Central memory CD4-positive, alpha-beta T cell (primary cell): ENCODE results near the gene PPP1R3G.
"Not testable (repeated sequence)": the region's sequence is repeated elsewhere in the genome, so short reads cannot be mapped to it uniquely, and the experiment has no call there.

Experiments
- DNase-seq: peaks from one replicate; pipeline ENCODE4 v3.0.0; 2022
- total RNA-seq, 3 experiments: gene quantifications; one replicate each; lab custom pipeline; 2026; lab: John Stamatoyannopoulos, UW

PPP1R3G gene
- 0 reads per million in 3 experiments for total RNA-seq

DNA sequence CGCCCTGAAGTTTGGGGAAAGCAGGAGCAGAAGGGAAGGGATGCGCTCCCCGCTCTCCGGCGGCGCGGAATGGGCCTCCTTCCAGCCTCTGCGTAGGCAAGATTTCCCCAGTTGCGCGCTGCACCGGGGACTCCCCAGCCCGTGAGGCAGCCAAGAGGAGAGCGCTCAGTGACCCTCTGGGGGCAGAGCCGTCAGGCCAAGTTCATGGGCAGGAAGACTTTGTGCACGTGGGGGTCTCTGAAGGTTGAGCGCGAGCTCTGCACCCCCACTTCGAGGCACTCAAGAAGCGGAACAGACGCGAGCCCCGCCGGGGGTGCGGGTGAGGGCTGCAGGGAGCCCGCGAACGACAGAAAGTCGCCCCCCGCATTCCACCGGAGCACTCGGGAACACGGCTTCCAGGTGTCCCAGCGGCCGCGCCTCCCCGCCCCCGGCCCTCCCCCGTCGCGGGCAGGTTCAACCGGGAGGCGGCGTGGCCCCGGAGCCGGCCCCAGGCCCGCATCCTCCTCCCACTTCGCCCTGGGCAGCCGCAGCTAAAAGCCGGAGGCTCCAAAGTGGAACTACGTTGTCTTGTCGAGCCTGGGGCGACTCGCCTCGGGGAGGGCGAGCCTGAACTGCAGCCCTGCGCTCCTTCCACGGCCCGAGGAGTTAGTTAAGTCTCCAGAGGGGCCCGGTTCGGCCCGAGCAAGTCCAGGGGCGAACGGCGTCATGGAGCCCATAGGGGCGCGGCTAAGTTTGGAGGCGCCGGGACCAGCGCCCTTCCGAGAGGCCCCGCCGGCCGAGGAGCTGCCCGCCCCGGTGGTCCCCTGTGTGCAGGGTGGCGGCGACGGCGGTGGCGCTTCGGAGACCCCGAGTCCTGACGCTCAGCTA is at the start of gene PPP1R3G:
TSS of gene PPP1R3G (plus strand) at position 561 of the 867 bp plus-strand sequence. CDS start at position 706, 145 bp downstream.
- no peak for DNase-seq

DNA sequence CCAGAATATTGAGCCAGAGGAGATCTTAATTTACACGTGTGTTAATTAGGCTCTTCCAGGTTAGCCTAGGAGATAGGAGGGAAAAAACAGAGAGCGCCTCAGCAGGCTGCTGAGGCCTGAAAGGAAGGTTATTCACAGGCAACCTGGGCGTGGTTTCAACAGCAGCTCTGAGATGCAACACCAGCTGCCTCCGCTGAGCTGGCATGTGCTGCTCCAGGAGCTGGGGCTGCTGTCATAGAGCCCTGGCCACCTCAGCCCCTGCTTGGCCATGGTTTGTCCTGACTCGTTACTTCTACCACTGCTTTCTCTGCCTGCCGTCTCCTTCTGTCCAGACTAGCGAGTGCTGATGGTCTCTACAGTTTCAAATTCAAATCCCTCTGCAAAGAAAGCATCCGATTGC is 48.9 kb upstream of the PPP1R3G start:
- DNase-seq: no peak

DNA sequence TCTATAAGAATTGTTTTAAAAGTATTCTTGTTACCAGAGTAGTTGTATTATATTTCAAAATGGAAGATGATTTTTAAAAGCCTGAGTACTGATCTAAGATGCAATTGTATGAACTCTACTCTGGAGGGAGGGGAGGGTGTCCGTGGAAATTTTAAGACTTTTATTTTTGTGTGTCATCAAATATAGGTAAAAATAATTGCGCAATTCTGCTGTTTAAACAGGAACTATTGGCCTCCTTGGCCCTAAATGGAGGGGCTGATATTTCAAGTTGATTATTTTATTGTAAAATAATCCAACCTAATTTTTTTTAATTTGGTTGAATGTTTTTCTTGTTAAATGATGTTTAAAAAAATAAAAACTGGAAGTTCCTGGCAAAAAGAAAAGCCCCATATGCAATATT is 43.2 kb upstream of the PPP1R3G start:
- DNase-seq: no peak

DNA sequence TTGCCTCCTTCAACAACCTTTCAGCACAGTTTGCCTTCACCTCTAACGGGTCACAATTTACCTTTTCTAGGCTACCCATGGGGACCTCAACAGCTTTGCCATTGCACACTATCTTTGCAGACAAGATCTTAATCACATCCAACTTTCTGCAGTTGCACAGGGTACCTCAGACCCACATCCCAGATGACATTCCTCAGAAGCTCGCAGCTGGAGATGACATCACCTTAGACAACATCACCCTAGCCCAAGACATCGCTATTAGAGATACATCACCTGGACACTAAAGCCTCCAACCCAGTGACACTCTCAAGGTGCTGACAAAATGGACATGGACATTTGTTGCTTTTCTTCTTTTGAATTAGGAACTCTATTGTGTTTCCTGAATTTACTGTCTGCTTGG is 42.7 kb upstream of the PPP1R3G start:
- no peak for DNase-seq

DNA sequence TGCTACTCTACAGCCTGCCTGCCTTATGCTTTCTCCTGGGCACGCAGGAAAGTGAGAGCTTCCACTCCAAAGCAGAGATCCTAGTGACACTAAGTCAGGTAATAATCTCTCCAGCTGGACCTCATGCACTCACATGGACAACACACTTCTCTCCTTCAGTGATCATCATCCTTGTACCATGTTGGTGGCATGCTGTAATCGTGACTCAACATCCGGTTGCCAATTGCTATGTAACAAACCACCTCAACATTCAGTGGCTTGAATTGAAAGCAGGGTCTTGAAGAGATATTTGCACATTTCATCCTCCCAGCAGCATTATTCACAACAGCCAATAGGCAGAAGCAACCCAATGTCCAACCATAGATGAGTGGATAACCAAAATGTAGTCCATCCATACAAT is 40.3 kb upstream of the PPP1R3G start:
- no peak for DNase-seq

DNA sequence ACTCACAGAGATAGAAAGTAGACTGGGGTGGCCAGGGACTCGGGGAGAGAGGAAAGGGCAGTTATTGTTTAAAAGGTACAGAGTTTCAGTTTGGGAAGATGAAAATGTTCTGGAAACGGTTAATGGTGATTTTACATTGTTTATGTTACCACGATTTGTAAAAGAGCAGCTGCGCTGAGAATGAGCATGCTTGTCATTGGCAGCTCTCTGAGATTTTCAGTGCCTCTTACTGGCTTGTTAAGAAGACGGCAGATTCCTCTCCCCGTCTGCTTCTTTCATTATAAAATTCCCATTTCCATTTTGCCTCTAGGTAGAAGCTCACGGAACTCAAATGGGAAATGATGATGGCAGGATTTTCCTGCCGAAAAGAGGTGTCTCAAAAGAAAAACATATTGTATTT is 39.7 kb upstream of the PPP1R3G start:
- no peak for DNase-seq

DNA sequence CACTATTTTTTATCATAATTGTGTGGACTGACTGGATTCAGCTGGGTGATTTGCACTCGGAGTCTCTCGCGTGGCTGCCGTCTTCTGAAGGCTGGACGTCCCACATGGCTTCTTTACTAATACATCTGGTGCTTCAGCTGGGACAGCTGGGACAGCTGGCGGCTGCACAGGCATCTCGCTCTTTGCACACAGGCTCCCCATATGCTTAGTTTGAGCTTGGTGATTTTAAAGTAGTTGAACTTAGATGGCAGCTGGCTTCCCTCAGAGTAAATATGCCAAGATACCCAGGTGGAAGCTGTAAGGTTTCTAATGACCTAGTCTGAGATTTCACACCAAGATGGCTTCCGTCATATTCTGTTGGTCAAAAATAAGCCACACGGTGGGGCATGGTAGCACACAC is 38.7 kb upstream of the PPP1R3G start:
- DNase-seq: no peak

DNA sequence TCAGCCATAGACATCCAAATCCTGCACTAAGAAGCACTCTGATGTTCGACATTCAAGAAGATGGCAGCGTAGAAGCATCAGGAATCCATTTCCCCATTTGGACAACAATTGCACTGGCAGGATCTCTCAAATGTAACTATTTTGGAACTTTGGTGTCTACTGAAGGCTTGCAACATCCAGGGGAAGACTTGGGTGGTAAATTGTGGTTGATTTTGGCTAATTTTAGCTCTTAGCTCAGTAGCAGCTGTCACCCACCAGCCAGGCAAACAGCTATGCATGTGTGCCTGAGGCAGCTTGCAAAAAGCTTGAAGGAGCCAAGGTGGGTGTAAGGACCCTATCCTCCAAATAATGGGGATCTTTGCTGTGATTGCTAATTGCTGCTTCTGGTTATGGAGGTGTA is 35.1 kb upstream of the PPP1R3G start:
- no peak for DNase-seq

DNA sequence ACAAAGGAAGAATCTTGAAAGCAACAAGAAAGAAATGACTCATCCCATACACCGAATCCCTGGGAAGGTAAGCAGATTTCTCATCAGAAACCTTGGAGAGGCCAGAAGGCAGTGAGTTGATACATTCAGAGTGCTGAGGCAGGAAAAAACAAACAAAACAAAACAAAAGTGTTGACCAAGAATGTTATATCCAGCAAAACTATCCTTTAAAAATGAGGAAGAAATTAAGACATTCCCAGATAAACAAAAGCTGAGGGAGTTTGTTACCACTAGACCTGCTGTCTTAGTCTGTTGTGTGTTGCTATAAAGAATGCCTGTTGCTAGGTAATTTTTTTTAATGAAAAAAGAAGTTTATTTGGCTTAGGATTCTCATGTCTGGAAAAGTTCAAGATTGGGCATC is 33.7 kb upstream of the PPP1R3G start:
- no peak for DNase-seq

DNA sequence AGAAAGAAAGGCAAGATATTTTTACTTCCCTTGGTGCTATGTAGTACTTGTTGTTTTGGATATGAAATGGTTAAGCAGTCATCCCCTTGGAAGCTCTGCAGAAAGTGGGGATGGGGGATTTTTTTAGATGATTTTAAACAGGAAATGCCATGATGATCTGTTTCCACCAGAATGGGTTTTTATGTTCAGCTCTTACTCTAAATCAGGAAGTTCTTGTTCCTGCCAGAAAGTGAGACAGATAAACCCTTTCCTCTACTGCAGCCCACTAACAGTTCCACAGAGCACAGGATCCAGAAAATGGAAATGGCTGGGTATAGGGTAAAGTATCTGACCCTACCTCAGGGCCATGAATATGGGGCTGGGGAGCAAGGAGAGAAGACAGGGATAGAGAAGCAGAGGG is 32.1 kb upstream of the PPP1R3G start:
- no peak for DNase-seq

DNA sequence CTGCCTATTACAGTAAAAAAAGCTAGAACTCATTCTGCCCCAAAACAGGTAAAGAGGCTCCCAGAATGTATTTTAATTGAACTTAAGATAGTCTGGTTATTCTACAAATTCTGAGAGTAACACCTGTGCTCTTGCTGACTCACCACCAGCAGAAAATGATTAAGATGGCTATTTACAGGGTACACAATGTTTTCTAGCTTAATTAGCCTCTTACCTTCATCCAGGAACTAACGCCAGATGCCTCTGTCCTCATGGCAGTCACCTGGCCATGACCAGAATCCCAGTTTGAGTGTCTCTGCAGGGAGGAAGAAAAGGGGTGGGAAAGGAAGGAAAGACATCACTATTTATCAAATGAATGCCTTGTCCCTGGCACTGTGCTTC is 31.3 kb upstream of the PPP1R3G start:
- DNase-seq: no peak

DNA sequence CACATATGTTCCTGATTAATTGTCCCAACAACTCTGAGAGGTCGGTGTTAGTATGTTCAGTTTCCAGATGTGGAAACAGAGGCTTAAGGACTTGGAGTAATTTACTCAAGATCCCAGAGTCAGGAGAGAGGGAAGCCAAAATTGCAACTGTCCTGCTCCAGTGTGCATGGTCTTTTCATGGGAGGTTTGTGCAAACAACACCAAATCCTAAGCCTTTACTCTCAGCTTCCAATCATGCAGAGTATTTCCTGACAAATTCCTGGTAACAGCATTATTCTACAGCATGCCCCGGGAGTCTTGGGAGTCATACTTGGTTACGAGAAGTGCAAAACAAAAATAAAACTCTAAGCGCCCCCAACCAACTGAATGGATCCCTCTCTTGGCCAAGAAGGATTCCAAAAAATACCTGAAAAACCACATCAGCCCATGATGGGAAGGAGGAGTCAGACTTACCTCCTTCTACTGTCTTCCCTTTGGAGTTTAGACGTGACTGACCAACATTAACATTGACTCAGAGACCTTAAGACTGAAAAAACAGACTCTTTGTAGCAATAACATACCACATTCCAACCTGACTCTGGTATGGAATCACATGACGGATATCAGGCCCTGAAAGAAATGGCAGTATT is 30.8 kb upstream of the PPP1R3G start:
- DNase-seq: no peak

DNA sequence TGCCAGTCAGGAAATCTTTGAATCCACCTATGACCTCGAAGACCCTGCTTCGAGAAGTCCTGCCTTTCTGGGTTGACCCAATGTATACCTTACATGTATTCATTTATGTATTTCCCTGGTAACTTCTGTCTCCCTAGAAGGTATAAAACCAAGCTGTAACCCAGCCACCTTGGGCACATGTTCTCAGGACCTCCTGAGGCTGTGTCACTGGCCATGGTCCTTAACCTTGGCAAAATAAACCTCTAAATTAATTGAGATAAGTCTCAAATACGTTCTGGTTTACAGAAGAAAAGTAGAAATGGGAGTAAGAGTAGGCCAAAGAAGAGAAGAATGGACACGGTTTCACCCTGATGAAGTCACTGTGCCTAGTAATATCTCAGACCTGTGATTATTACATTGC is 30.0 kb upstream of the PPP1R3G start:
- no peak for DNase-seq

DNA sequence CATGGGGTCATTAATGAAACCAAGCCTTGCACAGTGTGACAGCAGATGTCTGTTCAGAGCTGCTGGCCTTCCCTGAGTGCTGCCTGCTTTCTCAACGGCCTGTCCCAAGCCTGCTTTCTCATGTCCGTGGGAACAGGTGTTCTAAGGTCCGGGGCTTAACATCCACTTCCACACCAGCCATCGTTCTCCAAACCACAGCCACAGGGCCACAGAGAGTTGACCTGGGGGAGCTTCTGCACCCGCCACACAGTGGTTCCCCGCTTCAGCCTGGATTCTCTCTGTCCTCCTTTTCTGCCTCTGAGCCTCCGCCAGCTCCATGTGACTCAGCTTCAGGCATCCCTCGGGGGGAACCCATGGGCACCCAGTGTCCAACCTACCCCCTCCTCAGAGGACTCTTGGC is 26.9 kb upstream of the PPP1R3G start:
- no peak for DNase-seq

DNA sequence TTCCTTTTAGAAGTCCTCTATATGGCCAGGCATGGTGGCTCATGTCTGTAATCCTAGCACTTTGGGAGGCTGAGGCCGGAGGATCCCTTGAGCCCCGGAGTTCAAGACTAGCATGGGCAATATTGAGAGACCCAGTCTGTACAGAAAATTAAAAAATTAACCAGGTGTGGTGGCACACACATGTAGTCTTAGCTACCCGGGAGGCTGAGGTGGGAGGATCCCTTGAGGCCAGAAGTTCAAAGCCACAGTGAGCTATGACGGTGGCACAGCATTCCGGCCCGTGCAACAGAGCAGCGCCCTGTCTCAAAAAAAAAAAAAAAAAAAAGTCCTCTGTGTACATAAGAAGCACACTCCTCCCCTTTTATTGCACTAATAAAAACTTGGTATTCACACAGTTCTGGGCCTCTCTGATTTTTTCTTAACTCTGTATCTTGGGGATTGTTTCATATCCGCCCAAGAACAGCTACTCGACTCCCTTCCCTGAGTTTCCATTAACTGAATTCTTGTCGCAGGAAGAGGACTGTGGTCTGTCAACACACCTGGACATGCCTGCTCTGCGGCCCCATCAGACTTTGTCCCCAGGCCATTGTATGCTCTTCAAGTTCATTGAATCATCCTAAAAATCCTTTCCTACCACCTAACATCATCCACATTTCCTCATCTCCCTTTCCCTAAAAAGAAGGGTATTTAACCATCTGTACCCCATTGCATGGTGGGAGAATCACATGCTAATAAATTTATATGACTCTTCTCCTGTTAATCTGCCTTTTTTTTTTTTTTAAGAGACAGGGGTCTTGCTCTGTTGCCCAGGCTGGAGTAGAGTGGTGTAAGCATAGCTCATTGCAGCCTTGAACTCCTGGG is 25.9 kb upstream of the PPP1R3G start:
- DNase-seq: no peak

DNA sequence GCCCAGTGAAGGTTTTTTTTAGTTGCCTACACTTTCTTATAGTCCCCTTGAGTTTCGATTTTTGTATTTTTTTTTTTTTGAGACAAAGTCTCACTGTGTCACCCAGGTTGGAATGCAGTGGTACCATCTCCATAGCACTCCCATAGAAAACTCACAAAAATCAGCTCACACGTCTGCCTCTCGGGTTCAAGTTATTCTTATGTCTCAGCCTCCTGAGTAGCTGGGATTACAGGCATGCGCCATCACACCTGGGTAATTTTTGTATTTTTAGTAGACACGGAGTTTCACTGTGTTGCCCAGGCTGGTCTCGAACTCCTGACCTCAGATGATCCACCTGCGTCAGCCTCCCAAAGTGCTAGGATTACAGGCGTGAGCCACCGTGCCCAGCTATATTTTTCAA is 24.7 kb upstream of the PPP1R3G start:
- not testable (repeated sequence) for DNase-seq

DNA sequence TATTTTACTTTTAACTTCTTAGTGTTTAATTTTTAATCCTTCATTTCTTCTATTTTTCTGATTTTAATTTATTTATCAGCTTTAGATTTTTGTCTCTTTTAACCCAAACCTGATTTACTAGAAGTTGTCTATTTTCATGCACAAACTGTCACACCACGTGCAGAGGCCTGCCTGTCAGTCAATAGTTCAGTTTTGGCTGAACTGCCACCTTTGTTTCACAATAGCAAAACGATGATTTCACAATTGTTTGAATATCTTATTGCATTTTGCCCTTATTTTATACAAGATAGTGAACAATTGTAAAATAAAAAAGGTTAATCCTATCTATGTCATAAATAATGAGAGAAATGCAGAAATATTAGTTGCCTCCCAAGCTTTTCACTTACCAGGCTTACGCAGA is 24.0 kb upstream of the PPP1R3G start:
- DNase-seq: no peak

DNA sequence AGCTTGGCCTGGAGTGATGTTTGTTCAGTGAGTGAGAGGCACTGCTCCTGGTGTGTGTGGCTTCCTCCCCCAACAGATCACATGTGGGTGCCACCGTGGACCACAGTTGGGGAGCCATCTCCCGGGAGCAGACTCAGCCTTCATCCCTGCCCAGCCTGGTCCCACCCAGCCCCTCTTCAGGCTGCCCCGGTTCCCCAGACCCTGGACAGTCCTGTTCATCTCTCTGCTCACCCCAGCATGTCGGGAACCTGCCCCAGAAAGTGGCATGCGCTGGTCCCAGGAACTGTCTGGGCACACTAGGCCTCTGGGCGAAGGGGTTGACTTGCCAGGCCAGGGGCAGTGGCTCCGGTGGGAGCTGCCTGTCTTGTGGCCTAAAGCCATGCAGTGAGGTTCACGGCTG is 21.5 kb upstream of the PPP1R3G start:
- no peak for DNase-seq

DNA sequence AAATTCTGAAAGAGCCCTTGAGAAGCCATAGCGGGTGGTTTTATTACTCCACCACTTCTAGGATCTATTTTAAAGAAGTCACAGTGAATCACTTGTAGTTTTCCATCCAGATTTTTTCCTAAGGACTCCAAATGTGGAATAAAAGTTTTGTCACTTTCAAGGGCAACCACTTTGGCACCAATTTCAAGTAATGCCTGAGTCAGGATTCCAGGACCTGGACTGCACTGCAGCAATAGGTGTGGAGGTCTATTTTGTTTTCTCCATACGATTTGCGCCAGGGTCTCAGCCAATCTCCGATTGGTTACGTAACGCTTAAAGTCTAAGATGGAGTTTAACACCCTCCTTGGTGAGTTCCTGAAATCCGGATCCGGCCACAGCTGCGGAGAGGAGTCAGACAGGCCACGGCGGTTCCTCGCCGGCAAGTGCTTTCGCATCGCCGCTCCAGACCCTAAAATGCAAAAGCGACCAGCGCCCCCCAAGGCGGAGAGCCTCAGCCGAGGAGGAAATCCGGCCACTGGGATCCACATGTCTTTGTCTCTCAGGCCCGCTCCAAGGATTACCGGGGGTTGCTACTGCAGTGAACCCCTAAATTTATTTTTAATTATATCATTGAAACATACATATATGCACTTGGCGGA is 18.6 kb upstream of the PPP1R3G start:
- no peak for DNase-seq

DNA sequence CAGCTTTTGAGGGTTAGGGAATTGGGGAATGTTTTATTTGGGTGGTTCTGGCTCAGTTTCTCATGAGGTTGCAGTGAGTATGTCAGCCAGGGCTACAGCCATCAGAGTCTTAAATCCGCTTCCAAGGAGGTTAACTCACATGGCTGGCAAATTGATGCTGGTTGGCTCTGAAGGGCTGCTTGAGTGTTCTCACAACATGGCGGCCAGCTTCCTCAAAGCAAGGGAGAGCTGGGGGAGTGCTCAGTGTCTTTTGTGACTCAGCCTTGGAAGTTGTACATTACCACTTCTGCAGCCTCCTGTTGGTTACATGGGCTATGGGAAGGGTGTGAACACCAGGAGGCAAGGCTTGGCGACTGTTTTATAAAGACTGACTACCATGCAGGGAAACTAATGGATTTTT is 17.8 kb upstream of the PPP1R3G start:
- DNase-seq: no peak

DNA sequence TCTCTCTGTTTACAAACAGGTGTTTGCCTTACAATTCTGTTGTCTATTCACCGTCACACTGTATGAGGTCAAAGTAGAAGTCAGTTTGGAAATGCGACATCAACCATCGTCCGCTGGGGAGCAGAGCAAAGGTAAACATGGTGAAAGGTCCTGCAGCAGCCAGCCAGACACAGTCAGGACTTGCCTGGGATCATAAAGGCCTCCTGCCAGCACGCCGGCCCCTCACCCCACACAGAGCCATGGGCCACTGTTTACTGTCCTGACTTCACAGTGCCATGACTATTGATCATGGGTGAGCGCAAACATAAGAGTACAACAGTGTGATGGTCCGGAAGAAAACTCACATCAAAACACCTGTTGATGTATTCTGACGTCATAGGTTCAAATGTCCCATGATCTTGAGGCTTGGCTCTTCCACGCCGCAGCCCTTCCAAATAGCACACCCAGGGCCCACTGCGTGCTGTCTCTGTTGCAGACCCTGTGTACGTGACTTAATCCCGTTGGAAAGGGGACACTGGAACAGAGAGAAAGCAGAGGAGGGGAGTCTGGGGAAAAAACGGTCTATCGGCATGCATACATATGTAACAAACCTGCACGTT is 16.9 kb upstream of the PPP1R3G start:
- no peak for DNase-seq

DNA sequence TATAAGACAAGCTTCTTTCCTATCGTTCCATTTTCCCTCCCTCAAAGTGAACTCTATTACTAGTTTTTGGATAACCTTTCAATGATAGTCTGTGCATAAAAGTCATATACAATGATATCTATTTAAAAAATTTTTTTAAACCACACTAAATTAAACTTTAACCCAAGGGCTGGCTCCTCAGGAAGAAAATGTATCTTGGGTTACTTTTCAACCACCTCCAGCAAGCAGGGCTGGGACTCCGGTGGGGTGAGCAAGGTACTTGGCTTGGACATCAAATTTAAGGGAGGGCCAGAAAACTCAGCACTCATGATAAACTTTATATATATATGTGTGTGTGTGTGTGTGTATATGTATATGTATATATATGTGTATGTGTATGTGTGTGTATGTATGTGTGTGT is 13.9 kb upstream of the PPP1R3G start:
- no peak for DNase-seq

DNA sequence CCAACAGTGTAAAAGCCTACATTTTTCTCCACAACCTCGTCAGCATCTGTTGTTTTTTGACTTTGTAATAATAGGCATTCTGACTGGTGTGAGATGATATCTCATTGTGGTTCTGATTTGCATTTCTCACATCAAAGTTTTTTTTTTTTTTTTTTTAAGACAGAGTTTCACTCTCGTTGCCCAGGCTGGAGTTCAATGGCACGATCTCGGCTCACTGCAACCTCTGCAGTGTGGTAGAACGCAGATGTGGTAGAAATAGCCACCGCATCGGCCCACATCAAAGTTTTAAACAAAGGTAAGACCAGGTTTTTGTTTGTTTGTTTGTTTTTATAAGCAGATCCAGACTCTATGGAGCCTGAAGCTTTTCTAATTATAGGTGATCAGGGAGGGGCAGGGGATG is 12.7 kb upstream of the PPP1R3G start:
- DNase-seq: no peak
